HEK293 (cell line): ENCODE measurements around the gene CRK.

Experiments used
- SP2 ChIP-seq: fragments of 450-650 bp; formaldehyde crosslinking; IDR thresholded peaks from 2 replicates; pipeline ENCODE4 v1.5.1; 2016; ENCODE audit warnings: missing biosample characterization, missing genetic modification characterization
- WT1 ChIP-seq: fragments of 450-650 bp; formaldehyde crosslinking; IDR thresholded peaks from 2 replicates; pipeline ENCODE4 v1.5.1; 2016; ENCODE audit warnings: missing biosample characterization, missing genetic modification characterization
- ZFP69B ChIP-seq: fragments of 450-650 bp; formaldehyde crosslinking; IDR thresholded peaks from 2 replicates; pipeline ENCODE4 v1.5.1; 2016; ENCODE audit warnings: missing biosample characterization, missing genetic modification characterization
- ZIC2 ChIP-seq: fragments of 450-650 bp; formaldehyde crosslinking; IDR thresholded peaks from 2 replicates; pipeline ENCODE4 v1.5.1; 2016; ENCODE audit warnings: missing biosample characterization, missing genetic modification characterization
- ZNF174 ChIP-seq: fragments of 450-650 bp; formaldehyde crosslinking; IDR thresholded peaks from 2 replicates; pipeline ENCODE4 v1.5.0; 2017; ENCODE audit warnings: missing biosample characterization, mild to moderate bottlenecking, missing genetic modification characterization
- ZNF274 ChIP-seq, 2 experiments: fragments of 200-500 bp in 1 of 2; fragments of 450-650 bp in 1 of 2; sonication (Bioruptor generic) in 1 of 2; formaldehyde crosslinking in 1 of 2; IDR thresholded peaks; 2 replicates each; pipeline versions ENCODE4 v1.5.1 to v1.6.1; 2014 to 2016; ENCODE audit warnings: borderline replicate concordance in 1 of 2, inconsistent platforms in 1 of 2, low read length in 1 of 2, missing biosample characterization in 1 of 2, missing genetic modification characterization in 1 of 2
- ZNF514 ChIP-seq: fragments of 450-650 bp; formaldehyde crosslinking; IDR thresholded peaks from 2 replicates; pipeline ENCODE4 v1.5.1; 2016; ENCODE audit warnings: missing biosample characterization, missing genetic modification characterization
- ZNF621 ChIP-seq: fragments of 450-650 bp; formaldehyde crosslinking; IDR thresholded peaks from 2 replicates; pipeline ENCODE4 v1.5.1; 2017; ENCODE audit warnings: missing biosample characterization, missing genetic modification characterization
- ZNF623 ChIP-seq: fragments of 450-650 bp; formaldehyde crosslinking; IDR thresholded peaks from 2 replicates; pipeline ENCODE4 v1.5.1; 2016; ENCODE audit warnings: missing biosample characterization, missing genetic modification characterization
- TF ChIP-seq, protein P1 (sequence below): fragments of 450-650 bp; formaldehyde crosslinking; optimal IDR thresholded peaks from 2 replicates; pipeline ENCODE3; 2016; ENCODE audit warnings: missing biosample characterization, mild to moderate bottlenecking, missing genetic modification characterization
- TF ChIP-seq, protein P2 (sequence below): fragments of 450-650 bp; formaldehyde crosslinking; IDR thresholded peaks from 2 replicates; pipeline ENCODE4 v1.5.1; 2017; ENCODE audit warnings: missing biosample characterization, missing genetic modification characterization
- TF ChIP-seq, protein P3 (sequence below): fragments of 450-650 bp; formaldehyde crosslinking; IDR thresholded peaks from 2 replicates; pipeline ENCODE4 v1.5.1; 2016; ENCODE audit warnings: missing biosample characterization, missing genetic modification characterization
- TF ChIP-seq, protein P4 (sequence below): fragments of 450-650 bp; formaldehyde crosslinking; IDR thresholded peaks from 2 replicates; pipeline ENCODE4 v1.5.1; 2017; ENCODE audit warnings: missing biosample characterization, mild to moderate bottlenecking, missing genetic modification characterization, moderate library complexity
- TF ChIP-seq, protein P5 (sequence below): fragments of 450-650 bp; formaldehyde crosslinking; IDR thresholded peaks from 2 replicates; pipeline ENCODE4 v1.5.1; 2016; ENCODE audit warnings: missing biosample characterization, missing genetic modification characterization
- TF ChIP-seq, protein P6 (sequence below): fragments of 450-650 bp; formaldehyde crosslinking; IDR thresholded peaks from 2 replicates; pipeline ENCODE4 v1.5.1; 2016; ENCODE audit warnings: missing biosample characterization, missing genetic modification characterization, borderline replicate concordance
- TF ChIP-seq, protein P7 (sequence below): fragments of 450-650 bp; formaldehyde crosslinking; IDR thresholded peaks from 2 replicates; pipeline ENCODE4; 2016; ENCODE audit warnings: missing biosample characterization, missing genetic modification characterization

Gene CRK

DNA sequence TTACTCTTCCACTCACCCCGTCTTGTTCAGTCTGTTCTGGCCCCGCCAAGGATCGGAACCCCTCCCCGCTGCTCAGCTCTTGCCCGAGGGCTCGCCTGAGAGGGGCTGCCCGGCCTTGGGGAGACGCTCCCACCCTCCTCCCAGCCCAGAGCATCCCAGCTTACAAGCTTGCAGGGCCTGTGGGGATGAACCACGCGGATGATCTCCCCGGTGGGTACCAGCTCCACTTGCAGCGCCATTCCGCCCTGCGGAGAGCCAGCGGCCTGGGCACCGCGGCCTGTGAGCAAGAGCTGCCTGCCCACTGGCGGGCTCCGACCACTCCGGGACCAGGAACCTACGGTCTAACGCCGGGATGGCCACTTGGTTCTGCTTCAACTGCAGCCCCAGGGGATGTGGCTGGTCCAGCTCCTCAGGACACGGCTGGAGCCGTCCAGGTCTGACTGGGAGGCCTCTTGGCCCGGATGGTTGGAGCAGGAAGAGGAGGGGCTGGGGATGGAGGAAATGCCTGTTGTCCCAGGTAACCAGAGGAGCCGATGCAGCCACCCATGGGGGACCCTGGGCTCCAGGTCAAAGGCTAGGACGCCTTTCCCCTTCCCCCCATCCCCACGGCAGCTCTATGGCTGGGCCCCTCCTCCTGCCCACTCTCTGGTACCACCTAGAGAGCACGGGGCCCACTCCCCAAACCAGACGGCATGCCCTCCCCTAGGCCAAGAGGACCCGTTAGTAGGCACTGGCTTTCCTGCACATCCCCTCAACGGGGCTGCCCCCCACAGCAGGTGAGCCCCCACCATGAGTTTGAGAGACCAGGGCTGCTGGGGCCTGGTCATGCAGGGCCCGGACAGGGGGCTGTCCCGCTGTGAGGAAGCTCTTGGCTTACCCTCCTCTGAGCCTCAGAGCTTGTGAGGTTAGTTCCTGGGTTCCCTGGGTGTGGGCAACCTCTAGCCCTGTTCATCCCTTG lies 36.5 kb upstream of the CRK start, which contains the start of gene MYO1C (continued):
- TF ChIP-seq, protein P1, sequence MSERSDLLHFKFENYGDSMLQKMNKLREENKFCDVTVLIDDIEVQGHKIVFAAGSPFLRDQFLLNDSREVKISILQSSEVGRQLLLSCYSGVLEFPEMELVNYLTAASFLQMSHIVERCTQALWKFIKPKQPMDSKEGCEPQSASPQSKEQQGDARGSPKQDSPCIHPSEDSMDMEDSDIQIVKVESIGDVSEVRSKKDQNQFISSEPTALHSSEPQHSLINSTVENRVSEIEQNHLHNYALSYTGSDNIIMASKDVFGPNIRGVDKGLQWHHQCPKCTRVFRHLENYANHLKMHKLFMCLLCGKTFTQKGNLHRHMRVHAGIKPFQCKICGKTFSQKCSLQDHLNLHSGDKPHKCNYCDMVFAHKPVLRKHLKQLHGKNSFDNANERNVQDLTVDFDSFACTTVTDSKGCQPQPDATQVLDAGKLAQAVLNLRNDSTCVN (tag by site-specific recombination) = no peak
- TF ChIP-seq, protein P2, sequence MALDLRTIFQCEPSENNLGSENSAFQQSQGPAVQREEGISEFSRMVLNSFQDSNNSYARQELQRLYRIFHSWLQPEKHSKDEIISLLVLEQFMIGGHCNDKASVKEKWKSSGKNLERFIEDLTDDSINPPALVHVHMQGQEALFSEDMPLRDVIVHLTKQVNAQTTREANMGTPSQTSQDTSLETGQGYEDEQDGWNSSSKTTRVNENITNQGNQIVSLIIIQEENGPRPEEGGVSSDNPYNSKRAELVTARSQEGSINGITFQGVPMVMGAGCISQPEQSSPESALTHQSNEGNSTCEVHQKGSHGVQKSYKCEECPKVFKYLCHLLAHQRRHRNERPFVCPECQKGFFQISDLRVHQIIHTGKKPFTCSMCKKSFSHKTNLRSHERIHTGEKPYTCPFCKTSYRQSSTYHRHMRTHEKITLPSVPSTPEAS = no peak
- TF ChIP-seq, protein P3, sequence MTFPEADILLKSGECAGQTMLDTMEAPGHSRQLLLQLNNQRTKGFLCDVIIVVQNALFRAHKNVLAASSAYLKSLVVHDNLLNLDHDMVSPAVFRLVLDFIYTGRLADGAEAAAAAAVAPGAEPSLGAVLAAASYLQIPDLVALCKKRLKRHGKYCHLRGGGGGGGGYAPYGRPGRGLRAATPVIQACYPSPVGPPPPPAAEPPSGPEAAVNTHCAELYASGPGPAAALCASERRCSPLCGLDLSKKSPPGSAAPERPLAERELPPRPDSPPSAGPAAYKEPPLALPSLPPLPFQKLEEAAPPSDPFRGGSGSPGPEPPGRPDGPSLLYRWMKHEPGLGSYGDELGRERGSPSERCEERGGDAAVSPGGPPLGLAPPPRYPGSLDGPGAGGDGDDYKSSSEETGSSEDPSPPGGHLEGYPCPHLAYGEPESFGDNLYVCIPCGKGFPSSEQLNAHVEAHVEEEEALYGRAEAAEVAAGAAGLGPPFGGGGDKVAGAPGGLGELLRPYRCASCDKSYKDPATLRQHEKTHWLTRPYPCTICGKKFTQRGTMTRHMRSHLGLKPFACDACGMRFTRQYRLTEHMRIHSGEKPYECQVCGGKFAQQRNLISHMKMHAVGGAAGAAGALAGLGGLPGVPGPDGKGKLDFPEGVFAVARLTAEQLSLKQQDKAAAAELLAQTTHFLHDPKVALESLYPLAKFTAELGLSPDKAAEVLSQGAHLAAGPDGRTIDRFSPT (tag by site-specific recombination) = peak; percentile 40; the same call in 1 of the 2 replicates
- TF ChIP-seq SP2 = 0 out of 2 replicates have a peak, but pooled peaks have one; percentile 8
- no peak for TF ChIP-seq ZNF514 (tag by site-specific recombination)
- 0 out of 2 replicates have a peak, but pooled peaks have one; percentile 17 for TF ChIP-seq ZFP69B (tag by site-specific recombination)
- no peak for TF ChIP-seq ZNF274 (IDR thresholded peaks at IDR 0.05; ENCODE audit: low read length)
- no peak for TF ChIP-seq ZNF274 (tag by site-specific recombination; IDR thresholded peaks at IDR 0.05; ENCODE audit: borderline replicate concordance)
- no peak for TF ChIP-seq ZNF174
- TF ChIP-seq, protein P4, sequence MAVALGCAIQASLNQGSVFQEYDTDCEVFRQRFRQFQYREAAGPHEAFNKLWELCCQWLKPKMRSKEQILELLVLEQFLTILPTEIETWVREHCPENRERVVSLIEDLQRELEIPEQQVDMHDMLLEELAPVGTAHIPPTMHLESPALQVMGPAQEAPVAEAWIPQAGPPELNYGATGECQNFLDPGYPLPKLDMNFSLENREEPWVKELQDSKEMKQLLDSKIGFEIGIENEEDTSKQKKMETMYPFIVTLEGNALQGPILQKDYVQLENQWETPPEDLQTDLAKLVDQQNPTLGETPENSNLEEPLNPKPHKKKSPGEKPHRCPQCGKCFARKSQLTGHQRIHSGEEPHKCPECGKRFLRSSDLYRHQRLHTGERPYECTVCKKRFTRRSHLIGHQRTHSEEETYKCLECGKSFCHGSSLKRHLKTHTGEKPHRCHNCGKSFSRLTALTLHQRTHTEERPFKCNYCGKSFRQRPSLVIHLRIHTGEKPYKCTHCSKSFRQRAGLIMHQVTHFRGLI = no peak
- no peak for TF ChIP-seq ZNF623 (tag by site-specific recombination)
- TF ChIP-seq, protein P5, sequence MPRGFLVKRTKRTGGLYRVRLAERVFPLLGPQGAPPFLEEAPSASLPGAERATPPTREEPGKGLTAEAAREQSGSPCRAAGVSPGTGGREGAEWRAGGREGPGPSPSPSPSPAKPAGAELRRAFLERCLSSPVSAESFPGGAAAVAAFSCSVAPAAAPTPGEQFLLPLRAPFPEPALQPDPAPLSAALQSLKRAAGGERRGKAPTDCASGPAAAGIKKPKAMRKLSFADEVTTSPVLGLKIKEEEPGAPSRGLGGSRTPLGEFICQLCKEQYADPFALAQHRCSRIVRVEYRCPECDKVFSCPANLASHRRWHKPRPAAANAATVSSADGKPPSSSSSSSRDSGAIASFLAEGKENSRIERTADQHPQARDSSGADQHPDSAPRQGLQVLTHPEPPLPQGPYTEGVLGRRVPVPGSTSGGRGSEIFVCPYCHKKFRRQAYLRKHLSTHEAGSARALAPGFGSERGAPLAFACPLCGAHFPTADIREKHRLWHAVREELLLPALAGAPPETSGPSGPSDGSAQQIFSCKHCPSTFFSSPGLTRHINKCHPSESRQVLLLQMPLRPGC (tag by site-specific recombination) = no peak
- no peak for TF ChIP-seq WT1 (tag by site-specific recombination)
- TF ChIP-seq, protein P6, sequence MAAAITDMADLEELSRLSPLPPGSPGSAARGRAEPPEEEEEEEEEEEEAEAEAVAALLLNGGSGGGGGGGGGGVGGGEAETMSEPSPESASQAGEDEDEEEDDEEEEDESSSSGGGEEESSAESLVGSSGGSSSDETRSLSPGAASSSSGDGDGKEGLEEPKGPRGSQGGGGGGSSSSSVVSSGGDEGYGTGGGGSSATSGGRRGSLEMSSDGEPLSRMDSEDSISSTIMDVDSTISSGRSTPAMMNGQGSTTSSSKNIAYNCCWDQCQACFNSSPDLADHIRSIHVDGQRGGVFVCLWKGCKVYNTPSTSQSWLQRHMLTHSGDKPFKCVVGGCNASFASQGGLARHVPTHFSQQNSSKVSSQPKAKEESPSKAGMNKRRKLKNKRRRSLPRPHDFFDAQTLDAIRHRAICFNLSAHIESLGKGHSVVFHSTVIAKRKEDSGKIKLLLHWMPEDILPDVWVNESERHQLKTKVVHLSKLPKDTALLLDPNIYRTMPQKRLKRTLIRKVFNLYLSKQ (tag by site-specific recombination) = no peak
- no peak for TF ChIP-seq ZNF621 (tag by site-specific recombination)
- TF ChIP-seq, protein P7, sequence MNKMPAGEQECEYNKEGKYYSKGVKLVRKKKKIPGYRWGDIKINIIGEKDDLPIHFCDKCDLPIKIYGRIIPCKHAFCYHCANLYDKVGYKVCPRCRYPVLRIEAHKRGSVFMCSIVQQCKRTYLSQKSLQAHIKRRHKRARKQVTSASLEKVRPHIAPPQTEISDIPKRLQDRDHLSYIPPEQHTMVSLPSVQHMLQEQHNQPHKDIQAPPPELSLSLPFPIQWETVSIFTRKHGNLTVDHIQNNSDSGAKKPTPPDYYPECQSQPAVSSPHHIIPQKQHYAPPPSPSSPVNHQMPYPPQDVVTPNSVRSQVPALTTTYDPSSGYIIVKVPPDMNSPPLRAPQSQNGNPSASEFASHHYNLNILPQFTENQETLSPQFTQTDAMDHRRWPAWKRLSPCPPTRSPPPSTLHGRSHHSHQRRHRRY = no peak
- TF ChIP-seq ZIC2 = peak; percentile 63; the same call in 1 of the 2 replicates
